H1 (cell line): ENCODE data around the gene ASPG. TPM values are rescaled to one million over a fixed set of nuclear protein-coding genes. Genes with fewer than 3 reads are reported as not detected.
A peak's percentile ranks its signal among the peaks of the same experiment; 100 is the strongest.

Experiments used
- CTCF ChIA-PET: fragments of 300-600 bp; sonication (Branson Sonifier 250); formaldehyde crosslinking; loops from one replicate; lab custom pipeline; 2021; ENCODE audit not compliant: partially characterized antibody; lab: Charles Lee
- POLR2A ChIA-PET: fragments of 300-600 bp; sonication (Branson Sonifier 250); formaldehyde crosslinking; loops from one replicate; lab custom pipeline; 2021; ENCODE audit warnings: inconsistent platforms; ENCODE audit not compliant: partially characterized antibody; lab: Charles Lee
- DNase-seq, 2 experiments: peaks; one replicate each; pipeline versions ENCODE4 v3.0.0 to v3.0.0-alpha.2; 2010 to 2022; ENCODE audit warnings: low spot score in 2 of 2, low read depth in 1 of 2, mixed read lengths in 1 of 2
- FAIRE-seq: peaks from 2 replicates; lab custom pipeline; 2011; peaks lifted over from hg19 to GRCh38; lab: Jason Lieb, UNC
- H2AFZ ChIP-seq: 2 replicates; pipeline ENCODE4 v1.8.1; 2012; ENCODE audit warnings: low read length, inconsistent platforms
- H2AK5ac ChIP-seq: 2 replicates; pipeline ENCODE4 v1.6.1; 2013; ENCODE audit warnings: low read depth, low read length
- H2BK120ac ChIP-seq: replicated peaks from 2 replicates; pipeline ENCODE3; 2013; ENCODE audit warnings: low read depth, low read length, inconsistent platforms
- H2BK12ac ChIP-seq: 2 replicates; pipeline ENCODE4 v1.6.1; 2013; ENCODE audit warnings: low read depth, low read length
- H2BK15ac ChIP-seq: 2 replicates; pipeline ENCODE4 v1.6.1; 2013; ENCODE audit warnings: low read length
- H2BK20ac ChIP-seq: 2 replicates; pipeline ENCODE4 v1.6.1; 2013; ENCODE audit warnings: low read length
- H2BK5ac ChIP-seq: 2 replicates; pipeline ENCODE4 v1.6.1; 2013; ENCODE audit warnings: low read depth, low read length
- H3K14ac ChIP-seq: 2 replicates; pipeline ENCODE4 v1.6.1; 2013; ENCODE audit warnings: inconsistent platforms; ENCODE audit not compliant: insufficient read length
- H3K18ac ChIP-seq: 2 replicates; pipeline ENCODE4 v1.6.1; 2013; ENCODE audit warnings: low read length; ENCODE audit errors: extremely low read depth
- H3K23ac ChIP-seq: 2 replicates; pipeline ENCODE4 v1.6.1; 2013; ENCODE audit warnings: inconsistent platforms; ENCODE audit not compliant: insufficient read length
- H3K23me2 ChIP-seq: 2 replicates; pipeline ENCODE4 v1.6.1; 2013; ENCODE audit warnings: low read depth, low read length
- H3K27ac ChIP-seq: 2 replicates; pipeline ENCODE4 v1.6.1; 2011; ENCODE audit warnings: low read depth, low read length, inconsistent platforms
- H3K27me3 ChIP-seq, 4 experiments: replicated peaks in 1 of 4; 1 replicate in 1 of 4; 2 replicates in 3 of 4; pipeline versions ENCODE4 v1.6.1 to v1.8.1; 2011 to 2013; ENCODE audit warnings: low read length in 3 of 4, mild to moderate bottlenecking in 3 of 4, inconsistent platforms in 2 of 4, mixed read lengths in 2 of 4, moderate library complexity in 1 of 4; ENCODE audit not compliant: control insufficient read depth in 3 of 4, insufficient read depth in 3 of 4; ENCODE audit errors: extremely low read depth in 1 of 4
- H3K36me3 ChIP-seq, 4 experiments: 2 replicates each; pipeline versions ENCODE4 v1.6.1 to v1.8.1; 2011 to 2013; ENCODE audit warnings: mild to moderate bottlenecking in 4 of 4, low read length in 3 of 4, moderate library complexity in 2 of 4, control low read depth in 1 of 4, inconsistent platforms in 1 of 4; ENCODE audit not compliant: insufficient read depth in 4 of 4, control insufficient read depth in 2 of 4
- H3K4ac ChIP-seq: replicated peaks from 2 replicates; pipeline ENCODE3; 2013; ENCODE audit warnings: low read length, low read depth, mixed read lengths, inconsistent platforms; ENCODE audit not compliant: insufficient read length
- H3K4me1 ChIP-seq, 4 experiments: replicated peaks in 1 of 4; 1 replicate in 1 of 4; 2 replicates in 3 of 4; pipeline versions ENCODE4 v1.6.1 to v1.8.1; 2011 to 2013; ENCODE audit warnings: low read length in 3 of 4, inconsistent platforms in 2 of 4, mixed read lengths in 1 of 4; ENCODE audit not compliant: insufficient read depth in 4 of 4, control insufficient read depth in 3 of 4
- H3K4me2 ChIP-seq, 2 experiments: 2 replicates each; pipeline versions ENCODE4 v1.6.1 to v1.8.1; 2011 to 2013; ENCODE audit warnings: low read depth in 2 of 2, low read length in 2 of 2, control low read depth in 1 of 2, inconsistent platforms in 1 of 2, mild to moderate bottlenecking in 1 of 2; ENCODE audit not compliant: insufficient read depth in 1 of 2
- H3K4me3 ChIP-seq, 4 experiments: fragments of 200-600, 300-600 bp in 1 of 4; sonication (generic), shearing (Covaris generic), sonication (Bioruptor Twin) in 1 of 4; 2 replicates each; pipeline versions ENCODE4 v1.5.1 to v1.8.1; 2011 to 2016; ENCODE audit warnings: low read length in 4 of 4, low read depth in 3 of 4, control low read depth in 2 of 4, inconsistent platforms in 2 of 4, mild to moderate bottlenecking in 2 of 4, mixed read lengths in 1 of 4, moderate library complexity in 1 of 4; ENCODE audit not compliant: insufficient read depth in 2 of 4; ENCODE audit errors: extremely low read depth in 1 of 4
- H3K56ac ChIP-seq: replicated peaks from 2 replicates; pipeline ENCODE3; 2013; ENCODE audit warnings: low read depth, mild to moderate bottlenecking, mixed read lengths, low read length, inconsistent platforms; ENCODE audit not compliant: insufficient read length
- H3K79me1 ChIP-seq: 2 replicates; pipeline ENCODE4 v1.6.1; 2013; ENCODE audit warnings: low read depth, low read length, control low read depth
- H3K79me2 ChIP-seq, 2 experiments: 2 replicates each; pipeline versions ENCODE4 v1.6.1 to v1.8.1; 2012 to 2013; ENCODE audit warnings: low read length in 2 of 2, mild to moderate bottlenecking in 2 of 2, inconsistent platforms in 1 of 2; ENCODE audit not compliant: insufficient read depth in 2 of 2, control insufficient read depth in 1 of 2
- H3K9ac ChIP-seq, 4 experiments: replicated peaks in 1 of 4; 1 replicate in 1 of 4; 2 replicates in 3 of 4; pipeline versions ENCODE4 v1.6.1 to v1.8.1; 2011 to 2013; ENCODE audit warnings: low read depth in 3 of 4, low read length in 3 of 4, control low read depth in 2 of 4, mild to moderate bottlenecking in 2 of 4, moderate library complexity in 2 of 4, inconsistent platforms in 1 of 4; ENCODE audit errors: extremely low read depth in 1 of 4
- H3K9me3 ChIP-seq, 2 experiments: 2 replicates each; pipeline versions ENCODE4 v1.6.1 to v1.8.1; 2012 to 2013; ENCODE audit warnings: mild to moderate bottlenecking in 2 of 2, moderate library complexity in 2 of 2, control low read depth in 1 of 2, inconsistent platforms in 1 of 2, low read depth in 1 of 2, low read length in 1 of 2, mixed read lengths in 1 of 2; ENCODE audit not compliant: insufficient read depth in 2 of 2
- H4K20me1 ChIP-seq, 2 experiments: replicated peaks in 1 of 2; 2 replicates each; pipeline versions ENCODE3 to v1.8.1; 2011 to 2013; ENCODE audit warnings: inconsistent platforms in 2 of 2, low read length in 2 of 2, mild to moderate bottlenecking in 1 of 2; ENCODE audit not compliant: insufficient read depth in 2 of 2, control insufficient read depth in 1 of 2
- H4K5ac ChIP-seq: 2 replicates; pipeline ENCODE4 v1.6.1; 2013; ENCODE audit warnings: low read length, low read depth, mixed read lengths, inconsistent platforms; ENCODE audit not compliant: insufficient read length
- H4K8ac ChIP-seq: 2 replicates; pipeline ENCODE4 v1.8.0; 2013; ENCODE audit warnings: mild to moderate bottlenecking, moderate library complexity, low read length, inconsistent platforms; ENCODE audit not compliant: insufficient read depth; ENCODE audit errors: extremely low read depth
- H4K91ac ChIP-seq: replicated peaks from 2 replicates; pipeline ENCODE3; 2013; ENCODE audit warnings: low read length, mixed read lengths, inconsistent platforms; ENCODE audit not compliant: insufficient read length
- CHD1 ChIP-seq: IDR thresholded peaks from 2 replicates; pipeline ENCODE4 v1.6.1; 2012; ENCODE audit warnings: low read depth, low read length, improper control_type of control experiment
- CREB1 ChIP-seq: IDR thresholded peaks from 2 replicates; pipeline ENCODE4 v1.6.1; 2012; ENCODE audit warnings: inconsistent platforms
- EP300 ChIP-seq, 2 experiments: IDR thresholded peaks; 1 replicate in 1 of 2; 2 replicates in 1 of 2; pipeline ENCODE4 v1.6.1; 2011 to 2012; ENCODE audit warnings: low read depth in 2 of 2, low read length in 2 of 2, mild to moderate bottlenecking in 2 of 2, borderline replicate concordance in 1 of 2, inconsistent platforms in 1 of 2, moderate library complexity in 1 of 2
- FOSL1 ChIP-seq: IDR thresholded peaks from 2 replicates; pipeline ENCODE4 v1.6.1; 2011; ENCODE audit warnings: mild to moderate bottlenecking, low read depth, low read length, moderate library complexity; ENCODE audit not compliant: insufficient read depth
- NANOG ChIP-seq: IDR thresholded peaks from 2 replicates; pipeline ENCODE4 v1.6.1; 2011; ENCODE audit warnings: low read length, low read depth, mild to moderate bottlenecking, inconsistent platforms; ENCODE audit not compliant: insufficient read depth, poor library complexity, severe bottlenecking
- POLR2A ChIP-seq, 2 experiments: IDR thresholded peaks; 1 replicate in 1 of 2; 2 replicates in 1 of 2; pipeline ENCODE4 v1.6.1; 2011; ENCODE audit warnings: low read depth in 2 of 2, low read length in 2 of 2, mild to moderate bottlenecking in 2 of 2; ENCODE audit errors: control extremely low read depth in 1 of 2
- WGBS, 2 experiments: shearing (Covaris generic) in 1 of 2; methylation state at CpG; one replicate each; pipeline versions ENCODE4 v1.1.6 to v1.1.7; 2013 to 2015; ENCODE audit warnings: low lambda C conversion rate in 2 of 2, mixed read lengths in 2 of 2, inconsistent platforms in 1 of 2, low coverage in 1 of 2, missing lambda C conversion rate in 1 of 2; ENCODE audit not compliant: insufficient replicate concordance in 2 of 2, insufficient coverage in 1 of 2, insufficient read length in 1 of 2; ENCODE audit errors: extremely low coverage in 1 of 2, missing lambda C conversion rate in 1 of 2; 5-methylcytosine and 5-hydroxymethylcytosine counted together
- polyA plus RNA-seq, 7 experiments: library from polyadenylated mRNA; depleted of rRNA in 3 of 7; stranded (reverse) in 5 of 7; unstranded in 2 of 7; fragments of >200 nt in 5 of 7; fragments of 200-250 nt in 2 of 7; gene quantifications; 1 replicate in 5 of 7; 2 replicates in 1 of 7; 4 replicates in 1 of 7; pipeline versions ENCODE4 v1.2.1 to v1.2.3, GENCODE V29; 2011 to 2013; ENCODE audit warnings: missing spikeins in 2 of 7, mixed read lengths in 2 of 7
- total RNA-seq: library from RNA; stranded (reverse); fragmentation: NEBNext Ultra II Directional; extraction: Animal tissue kit (Norgen Biotek cat#: 25700); gene quantifications from 2 replicates; pipeline ENCODE4 v1.2.1, GENCODE V29; 2021

The ASPG gene
- total and polyA plus RNA-seq, 2 of the 8 experiments (the other 6 are each of a cell fraction or from before 2014, with no cell fraction given), result 0.34 to 0.59 TPM

DNA sequence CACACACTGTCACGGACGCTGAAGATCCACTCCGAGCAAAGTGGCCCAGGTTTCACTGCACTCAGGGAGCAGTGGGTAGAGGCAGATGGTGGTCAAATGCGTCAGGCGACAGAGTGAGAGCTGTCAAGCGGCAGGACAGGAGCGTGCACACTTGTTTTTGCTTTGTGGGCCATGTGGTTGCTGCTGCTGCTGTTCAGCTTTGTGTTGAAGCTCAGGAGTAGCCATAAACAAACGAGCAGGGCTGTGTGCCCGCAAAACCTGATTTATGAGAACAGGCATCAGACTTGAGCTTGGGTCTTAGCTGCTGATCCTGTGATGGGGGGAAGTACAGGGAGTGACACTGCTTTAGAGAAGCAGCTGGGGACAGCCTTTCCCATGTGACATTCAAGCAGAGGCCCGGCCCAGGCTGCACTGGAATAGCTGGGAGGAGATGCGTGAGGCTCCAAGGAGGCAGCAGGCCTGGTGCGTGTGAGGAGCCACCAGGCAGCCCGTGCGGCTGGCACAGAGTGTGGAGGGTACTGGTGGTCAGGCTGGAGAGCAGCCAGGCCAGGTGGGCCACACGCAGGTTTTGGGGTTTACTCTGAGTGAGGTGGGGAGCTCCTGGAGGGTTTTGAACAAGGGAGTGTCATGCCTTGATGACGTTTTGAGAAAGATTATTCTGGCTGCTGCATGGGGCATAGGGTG is 31.1 kb upstream of the ASPG start:
- Histone ChIP-seq H2AFZ (peak overlapping the region; percentile 22; the same call in 1 of the 2 replicates), H2BK120ac (no peak overlapping the region), H3K79me2 (no peaks in the 10 kb centered on the region), H3K4me2 (no peak overlapping the region), H3K27ac (no peak overlapping the region), H3K56ac (no peak overlapping the region), H4K5ac (no peak overlapping the region), H2BK20ac (no peak overlapping the region), H4K91ac (no peak overlapping the region), H3K18ac (no peak overlapping the region), H3K23me2 (no peaks in the 10 kb centered on the region), H3K4ac (no peak overlapping the region), H3K14ac (no peak overlapping the region), H3K9ac (no peak overlapping the region), H3K36me3 (no peaks in the 10 kb centered on the region), H2AK5ac (no peak overlapping the region), H3K4me1 (no peaks in the 10 kb centered on the region), H2BK5ac (no peak overlapping the region), H4K8ac (no peak overlapping the region), H2BK12ac (no peak overlapping the region), H4K20me1 (no peaks in the 10 kb centered on the region), H2BK15ac (no peak overlapping the region), H3K4me3 (no peak overlapping the region), H3K27me3 (no peaks in the 10 kb centered on the region), H3K79me1 (no peaks in the 10 kb centered on the region), H3K23ac (no peak overlapping the region), H3K9me3 (0 out of 4 replicates have a peak, but pooled peaks cover 0 to 4% of the 10 kb centered on the region in 2 experiments)
- ChIA-PET CTCF (interaction anchor here (1.1 to 1.2 kb wide), 2 partner anchors 40 to 74 kb away, joined by 3 read pairs; no protein-coding TSS in a partner anchor), POLR2A (no interaction called here)
- WGBS, 2 experiments, result 91% methylated on average over 16 of the region's 16 CpGs; no CpG with 5 or more reads in 1 of the 2 experiments
- FAIRE-seq (no peak), DNase-seq (no peak)
- no peak for TF ChIP-seq POLR2A (IDR thresholded peaks at IDR 0.05; ENCODE audit: control extremely low read depth in 1 of 2, low read depth in 2 of 2, low read length in 2 of 2)
- TF ChIP-seq CHD1, result no peak
- TF ChIP-seq EP300 (IDR thresholded peaks at IDR 0.05; ENCODE audit: borderline replicate concordance in 1 of 2, low read depth in 2 of 2, low read length in 2 of 2), result no peak
- TF ChIP-seq CREB1, result no peak
- TF ChIP-seq FOSL1, result no peak
- no peak for TF ChIP-seq NANOG
